HK-2 (cell line): ENCODE data around the gene CORO2B.
"Not testable (repeated sequence)": the region's sequence is repeated elsewhere in the genome, so short reads cannot be mapped to it uniquely, and the experiment has no call there.

Experiments used
- DNase-seq: peaks from one replicate; pipeline ENCODE4 v3.0.0-alpha.2; 2018; ENCODE audit not compliant: unreplicated experiment

CORO2B gene

GRCh38 chr15:68646696-68647095, 67.9 kb downstream of the CORO2B start:
- no peak for DNase-seq

DNA sequence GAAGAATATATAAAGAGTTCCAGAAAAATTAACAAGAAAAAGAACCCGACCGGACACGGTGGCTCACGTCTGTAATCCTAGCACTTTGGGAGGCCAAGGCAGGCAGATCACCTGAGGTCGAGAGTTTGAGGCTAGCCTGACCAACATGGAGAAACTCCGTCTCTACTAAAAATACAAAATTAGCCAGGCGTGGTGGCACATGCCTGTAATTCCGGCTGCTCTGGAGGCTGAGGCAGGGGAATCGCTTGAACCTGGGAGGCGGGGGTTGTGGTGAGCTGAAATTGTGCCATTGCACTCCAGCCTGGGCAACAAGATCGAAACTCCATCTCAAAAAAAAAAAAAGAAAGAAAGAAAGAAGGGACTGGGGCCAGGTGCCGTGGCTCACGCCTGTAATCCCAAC, 68.6 kb downstream of the CORO2B start:
- DNase-seq = not testable (repeated sequence)

- DNase-seq = no peak
These were observed 72.3 kb downstream of the CORO2B start for GRCh38 chr15:68650901-68651709.

DNA sequence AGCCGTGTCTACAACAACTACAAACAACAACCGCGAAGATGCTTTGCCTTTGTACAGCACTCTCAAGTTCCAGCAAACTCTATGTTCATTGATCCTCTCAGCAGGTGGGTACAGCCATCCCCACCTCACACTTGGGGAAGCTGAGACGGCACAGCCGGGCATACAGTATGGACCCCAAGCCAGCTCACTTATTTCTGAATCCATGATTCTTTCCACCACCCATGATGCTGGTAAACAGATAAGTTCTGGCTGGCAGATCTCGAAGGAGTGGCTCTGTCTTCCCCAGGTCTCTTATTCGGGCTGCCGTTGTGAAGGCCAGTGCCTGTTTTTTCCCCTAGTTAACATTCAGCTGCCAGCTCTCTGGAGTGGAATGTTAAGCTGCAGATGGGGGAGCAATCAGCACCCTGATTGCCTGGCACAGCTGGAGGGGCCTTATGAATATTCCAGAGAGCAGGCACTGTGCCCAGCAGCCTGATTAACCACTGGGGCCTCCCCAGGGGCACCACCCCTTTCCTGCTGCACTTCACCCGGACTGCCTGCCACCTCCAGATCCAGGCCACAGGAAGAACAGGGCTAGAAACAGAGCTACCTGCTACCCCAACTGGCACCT, 73.2 kb downstream of the CORO2B start:
- no peak for DNase-seq

DNA sequence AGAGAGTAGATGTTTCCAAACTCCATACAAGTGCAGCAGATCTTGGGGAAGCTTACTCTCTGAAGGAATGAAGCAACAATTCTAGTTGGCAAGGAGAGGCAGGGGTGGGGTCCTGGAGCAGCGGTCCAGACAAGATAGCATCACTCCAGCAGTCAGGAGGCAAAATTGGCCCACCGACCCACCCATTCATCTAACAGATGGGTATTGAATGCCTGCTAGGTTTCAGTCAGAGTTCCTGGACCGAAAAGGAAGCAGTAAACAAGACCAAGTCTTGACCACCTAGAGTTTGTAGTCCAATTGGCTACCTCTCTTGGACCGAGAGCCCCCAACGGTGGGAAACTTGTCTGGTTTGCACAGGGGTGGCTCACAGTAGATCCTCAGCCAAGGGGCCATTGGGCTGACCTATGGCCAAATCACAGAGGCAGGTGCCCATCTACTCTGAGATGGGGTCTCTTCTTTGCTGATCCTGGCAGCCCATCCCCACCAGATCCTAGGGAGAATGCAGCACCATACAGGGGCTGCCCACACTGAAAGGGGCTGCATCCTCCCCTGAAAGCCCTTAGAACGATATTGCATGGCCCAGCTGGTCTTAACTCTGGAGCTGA, 74.3 kb downstream of the CORO2B start:
- no peak for DNase-seq

- no peak for DNase-seq
These were observed 75.0 kb downstream of the CORO2B start for GRCh38 chr15:68653801-68654200.

DNA sequence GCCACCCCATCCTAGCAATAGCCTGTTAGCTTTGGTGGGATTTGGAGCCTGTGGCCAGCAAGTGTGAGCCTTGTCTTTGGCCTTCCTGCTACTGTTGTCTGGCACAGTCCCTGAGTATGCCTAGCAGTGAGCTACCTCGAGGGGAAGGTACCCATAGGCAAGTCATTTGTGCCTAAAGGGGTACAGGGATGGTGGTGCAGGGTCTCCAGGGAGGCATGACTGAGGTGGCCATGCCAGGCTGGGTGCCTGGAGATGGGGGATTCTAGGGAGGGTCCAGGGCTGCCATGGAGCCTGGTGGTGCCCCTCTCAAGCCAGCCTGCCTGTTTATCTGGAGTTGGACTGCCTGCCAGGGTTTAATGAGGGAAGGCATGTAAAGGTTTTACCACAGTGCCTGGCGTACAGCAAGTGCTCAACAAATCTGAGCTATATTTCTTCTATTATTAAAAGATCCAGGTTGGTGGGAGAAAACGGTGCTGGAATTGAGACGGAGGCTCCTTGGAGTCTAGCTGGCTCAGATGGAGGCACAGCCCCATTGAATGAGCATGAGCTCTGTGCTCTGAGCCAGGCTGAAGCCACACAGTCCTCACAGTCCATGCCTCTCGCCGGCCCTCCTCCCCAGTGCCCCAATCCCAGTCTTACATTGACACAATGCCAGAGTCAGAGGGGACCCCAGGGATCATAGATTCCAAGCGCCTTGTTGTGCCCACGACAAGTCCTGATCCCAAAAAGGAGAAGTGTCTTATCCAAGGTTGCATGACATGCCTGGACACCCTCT, 76.2 kb downstream of the CORO2B start:
- DNase-seq = no peak

GRCh38 chr15:68655686-68656437, 77.1 kb downstream of the CORO2B start:
- DNase-seq = no peak

- no peak for DNase-seq
These were observed 77.6 kb downstream of the CORO2B start for GRCh38 chr15:68656438-68656739.

- no peak for DNase-seq
These were observed 79.4 kb downstream of the CORO2B start for GRCh38 chr15:68658151-68658550.

DNA sequence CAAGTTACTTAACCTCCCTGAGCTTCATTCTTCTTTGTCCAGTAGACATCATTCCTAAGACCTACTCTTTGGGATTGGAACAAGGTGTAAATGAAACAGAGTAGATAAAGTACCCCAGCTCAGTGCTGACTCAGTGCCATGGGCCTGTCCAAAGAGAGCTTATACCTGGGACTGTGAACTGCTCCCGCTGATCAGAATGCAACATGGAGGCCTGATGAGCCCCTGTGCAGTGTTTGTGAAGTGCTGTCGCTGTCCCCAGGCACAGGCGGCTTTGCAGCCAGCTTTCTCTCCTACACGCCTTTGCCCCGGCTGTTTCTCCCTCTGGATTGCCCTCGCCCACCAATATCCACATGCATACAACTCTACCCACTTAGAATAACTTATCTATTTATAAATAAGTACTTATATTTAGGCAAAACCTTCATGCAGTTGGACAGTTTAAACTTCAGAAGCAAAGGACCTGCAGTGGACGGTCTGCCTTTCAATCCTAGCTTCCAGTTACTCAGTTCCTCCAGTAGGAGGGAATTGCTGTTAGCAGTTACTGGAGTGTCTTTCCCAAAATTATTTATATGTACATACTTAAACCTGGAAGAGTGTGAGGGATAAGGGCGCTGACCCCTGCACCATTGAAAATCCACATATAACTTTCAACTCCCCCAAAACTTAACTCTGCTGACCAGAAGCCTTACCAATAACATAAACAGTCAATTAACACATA, 80.0 kb downstream of the CORO2B start:
- DNase-seq = no peak

DNA sequence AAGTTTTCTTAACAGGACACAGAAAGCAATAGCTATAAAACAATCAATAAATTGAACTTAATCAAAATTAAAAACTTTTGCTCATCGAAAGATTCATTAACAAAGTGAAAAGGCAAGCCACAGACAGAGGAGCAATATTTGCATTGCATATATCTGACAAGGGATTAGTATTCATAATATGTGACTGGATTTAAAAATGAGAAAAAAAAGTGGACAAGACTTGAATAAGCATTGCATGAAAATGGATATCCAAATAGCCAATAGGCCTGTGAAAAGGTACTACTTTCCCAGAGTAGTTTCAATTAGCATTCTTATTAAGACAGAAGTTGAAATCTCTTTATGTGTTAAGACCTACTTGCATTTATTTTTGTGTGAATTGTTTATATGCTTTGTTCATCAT, 84.7 kb downstream of the CORO2B start:
- DNase-seq = no peak

GRCh38 chr15:68666120-68666811, 87.5 kb downstream of the CORO2B start:
- no peak for DNase-seq

- no peak for DNase-seq
These were observed 88.1 kb downstream of the CORO2B start for GRCh38 chr15:68666812-68667450.

GRCh38 chr15:68667800-68668625, 89.2 kb downstream of the CORO2B start:
- DNase-seq = no peak

- no peak for DNase-seq
These were observed 90.3 kb downstream of the CORO2B start for GRCh38 chr15:68668926-68669600.

- DNase-seq = no peak
These were observed 93.5 kb downstream of the CORO2B start for GRCh38 chr15:68672251-68672650.

DNA sequence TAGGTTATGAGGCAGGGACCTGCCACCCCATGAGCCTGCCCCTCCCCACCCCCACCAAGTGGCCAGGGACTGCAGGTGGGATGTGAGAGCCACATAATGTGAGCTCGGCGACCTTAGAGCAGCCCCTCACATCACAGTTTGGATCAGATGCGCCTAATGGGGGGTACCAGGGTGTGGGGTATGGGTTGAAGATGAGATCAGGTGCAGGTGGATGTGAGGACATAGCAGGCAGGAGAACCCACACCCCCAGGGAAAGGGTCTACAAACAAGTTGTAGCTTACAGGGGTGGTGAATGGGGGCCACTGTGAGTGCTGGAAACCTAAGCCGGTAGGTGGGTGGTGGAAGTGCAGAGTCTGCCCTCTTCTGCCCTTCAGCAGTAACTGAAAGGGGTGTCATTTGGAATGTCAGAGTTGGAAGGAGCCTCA, 94.0 kb downstream of the CORO2B start:
- DNase-seq = no peak
